Mesenteric fat pad (tissue), 1 donor: ENCODE results near the gene NVL. TPM values are rescaled to one million over a fixed set of nuclear protein-coding genes. Genes with fewer than 3 reads are reported as not detected.
"Not testable (repeated sequence)": the region's sequence is repeated elsewhere in the genome, so short reads cannot be mapped to it uniquely, and the experiment has no call there.

ENCODE experiments used
- DNase-seq: peaks from one replicate; pipeline ENCODE4 v3.0.0-alpha.2; 2020; ENCODE audit warnings: low spot score
- total RNA-seq: library from RNA; stranded (reverse); fragmentation: NEBNext Ultra II Directional; extraction: Animal tissue kit (Norgen Biotek cat#: 25700); gene quantifications from one replicate; pipeline ENCODE4 v1.2.1, GENCODE V29; 2021
- donor health status: DM: yes; HTN: yes; CAD: no.

The NVL gene
- total RNA-seq, 1 donor from 2014 or later, result 23.0 TPM

GRCh38 chr1:224237119-224237881 lies 92.7 kb downstream of the NVL start:
- DNase-seq, result no peak

GRCh38 chr1:224235813-224236493 lies 94.0 kb downstream of the NVL start:
- no peak for DNase-seq

DNA sequence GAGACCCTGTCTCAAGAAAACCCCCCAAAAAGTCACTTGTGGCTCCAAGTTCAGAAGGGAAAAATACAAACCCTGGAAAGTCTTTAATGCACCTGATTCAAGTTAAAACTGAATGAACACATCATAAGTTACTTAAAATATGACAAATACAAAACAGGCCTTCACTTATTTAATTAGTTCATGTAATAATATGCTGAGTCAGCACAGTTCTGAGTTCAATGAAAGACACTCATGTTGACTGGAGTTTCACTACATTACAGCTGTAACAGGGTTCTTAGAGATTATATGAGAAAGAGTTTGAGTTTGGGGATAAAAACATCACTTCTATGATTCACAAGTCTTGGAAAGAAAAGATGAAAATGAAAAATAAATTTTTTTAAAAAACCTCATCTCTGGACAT lies 96.0 kb downstream of the NVL start:
- DNase-seq, result no peak

DNA sequence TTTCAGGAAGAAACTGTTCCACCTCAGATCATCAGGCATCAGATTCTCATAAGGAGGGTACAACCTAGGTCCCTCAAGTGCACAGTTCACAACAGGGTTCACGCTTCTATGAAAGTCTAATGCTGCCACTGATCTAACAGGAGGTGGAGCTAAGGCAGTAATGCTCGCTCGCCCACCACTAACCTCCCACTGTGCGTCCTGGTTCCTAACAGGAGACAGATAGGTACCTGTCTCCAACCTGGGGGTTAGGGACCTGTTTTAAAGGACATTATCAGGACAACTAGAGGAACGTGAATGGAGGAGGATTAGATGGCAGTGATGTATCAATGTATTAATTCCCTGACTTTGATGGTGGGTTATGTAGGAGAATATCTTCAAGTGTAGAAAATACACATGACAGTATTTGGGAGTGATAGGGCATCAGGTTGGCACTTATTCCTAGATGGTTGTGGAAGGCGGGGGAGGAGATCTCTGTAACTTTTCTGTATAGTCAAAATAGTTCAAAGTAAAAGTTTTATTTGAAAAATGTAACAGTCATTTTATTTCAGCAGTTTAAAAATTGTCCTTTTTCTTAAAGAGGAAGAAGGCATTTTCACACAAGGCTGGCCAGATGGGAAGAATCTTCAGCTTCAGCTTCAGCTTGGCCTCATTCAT lies 103.0 kb downstream of the NVL start:
- DNase-seq, result no peak

DNA sequence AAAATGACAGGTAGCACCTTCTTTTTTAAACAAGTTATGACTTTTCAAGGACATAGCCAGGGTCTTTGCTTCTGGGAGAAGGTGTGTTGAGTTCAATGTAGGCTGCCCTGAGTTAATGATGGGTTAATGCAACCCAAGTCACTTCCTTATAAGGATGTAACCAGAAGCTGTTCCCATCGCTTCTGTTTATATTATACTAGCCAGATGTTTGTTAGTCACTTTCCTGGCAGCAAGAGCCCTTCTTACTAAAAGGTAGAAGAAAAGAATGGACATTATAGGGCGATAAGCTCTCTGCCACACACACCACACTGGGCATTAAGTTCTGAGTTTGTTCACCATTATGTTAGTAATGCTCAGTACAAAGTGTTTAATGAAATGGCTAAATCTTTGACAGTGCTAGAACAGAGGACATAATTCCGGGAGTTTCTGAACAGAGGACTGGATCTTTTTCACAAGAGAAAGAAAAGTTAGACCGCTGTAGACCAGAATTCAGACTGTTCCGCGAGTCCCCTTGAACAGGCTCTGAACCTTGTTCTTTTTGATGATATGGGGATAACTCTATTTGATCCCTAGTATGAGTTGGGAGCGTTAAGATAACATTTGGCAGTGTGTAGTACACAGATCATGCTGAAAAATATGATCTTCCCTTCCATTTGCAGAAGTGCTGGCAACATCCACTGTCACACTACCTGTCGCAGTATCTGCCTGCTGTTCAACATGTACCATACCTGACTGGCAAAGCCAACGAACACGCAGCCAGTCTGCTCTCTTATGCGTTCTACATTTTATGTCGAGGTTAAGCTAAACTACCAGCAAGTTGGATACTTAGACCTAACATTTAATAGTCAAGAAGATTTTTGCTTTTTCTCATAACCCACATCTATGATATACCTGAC lies 105.9 kb downstream of the NVL start:
- no peak for DNase-seq

DNA sequence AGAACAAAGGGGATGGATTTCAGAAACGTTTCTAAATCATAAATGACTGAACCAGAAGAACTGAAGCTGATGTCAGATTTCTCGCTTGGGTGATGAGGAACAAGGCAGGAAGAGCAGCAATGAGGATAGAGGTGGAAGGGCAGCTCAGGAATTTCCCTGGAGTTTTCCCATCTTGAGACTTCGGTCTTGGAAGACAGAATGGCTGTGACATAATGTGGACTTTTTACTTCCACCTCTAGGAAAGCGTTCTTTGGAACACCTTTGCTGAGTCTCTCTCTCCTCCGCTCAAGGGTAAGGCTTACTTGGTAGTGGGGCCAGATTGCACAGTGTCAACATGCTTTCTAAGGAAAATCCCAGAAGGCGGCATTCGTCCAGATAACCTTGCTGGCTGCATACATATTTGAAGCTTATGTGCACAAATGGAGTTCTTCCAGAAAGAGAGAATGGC lies 110.3 kb downstream of the NVL start:
- DNase-seq, result no peak

- DNase-seq, result no peak
These were observed 110.9 kb downstream of the NVL start for GRCh38 chr1:224219011-224219611.

DNA sequence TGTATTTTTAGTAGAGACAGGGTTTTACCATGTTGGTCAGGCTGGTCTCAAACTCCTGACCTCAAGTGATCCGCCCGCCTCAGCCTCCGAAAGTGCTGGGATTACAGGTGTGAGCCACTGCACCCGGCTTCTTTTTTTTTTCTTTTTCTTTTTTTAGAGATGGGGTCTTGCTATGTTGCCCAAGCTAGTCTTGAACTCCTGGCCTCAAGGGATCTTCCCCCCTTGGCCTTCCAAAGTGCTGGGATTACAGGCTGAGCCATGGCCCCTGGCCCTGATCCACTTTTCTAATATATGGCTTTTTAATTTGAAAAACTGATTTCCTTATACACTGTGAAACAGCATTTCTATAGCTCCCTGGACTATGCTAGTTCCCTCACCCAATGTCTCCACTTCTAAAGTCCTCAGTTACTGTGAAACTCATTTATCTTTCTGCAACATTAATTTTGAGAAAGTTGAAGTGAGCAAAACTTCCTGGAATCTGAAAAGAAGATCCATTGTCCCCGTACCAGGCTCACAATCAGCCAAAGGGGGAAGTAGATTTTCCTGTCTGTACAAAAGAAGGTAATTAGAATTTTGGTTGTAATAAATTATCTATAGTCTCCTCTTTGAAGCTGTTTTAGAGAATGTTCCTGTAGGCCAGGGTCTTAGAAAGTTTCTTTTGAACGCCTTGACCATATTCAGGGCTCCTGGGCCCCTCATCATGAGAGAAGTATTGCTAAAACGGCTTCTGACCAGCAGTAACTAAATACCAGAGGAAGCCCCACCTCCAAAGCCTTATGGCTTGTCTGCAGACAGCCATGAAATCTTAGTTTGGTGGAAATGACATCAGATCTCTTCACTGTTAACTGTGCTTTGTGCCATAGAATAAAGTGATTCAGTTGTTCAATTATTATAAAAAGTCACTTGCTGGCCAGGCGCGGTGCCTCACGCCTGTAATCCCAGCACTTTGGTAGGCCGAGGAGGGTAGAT lies 112.0 kb downstream of the NVL start:
- DNase-seq, result no peak

GRCh38 chr1:224216382-224216781 lies 113.6 kb downstream of the NVL start:
- DNase-seq, result no peak

DNA sequence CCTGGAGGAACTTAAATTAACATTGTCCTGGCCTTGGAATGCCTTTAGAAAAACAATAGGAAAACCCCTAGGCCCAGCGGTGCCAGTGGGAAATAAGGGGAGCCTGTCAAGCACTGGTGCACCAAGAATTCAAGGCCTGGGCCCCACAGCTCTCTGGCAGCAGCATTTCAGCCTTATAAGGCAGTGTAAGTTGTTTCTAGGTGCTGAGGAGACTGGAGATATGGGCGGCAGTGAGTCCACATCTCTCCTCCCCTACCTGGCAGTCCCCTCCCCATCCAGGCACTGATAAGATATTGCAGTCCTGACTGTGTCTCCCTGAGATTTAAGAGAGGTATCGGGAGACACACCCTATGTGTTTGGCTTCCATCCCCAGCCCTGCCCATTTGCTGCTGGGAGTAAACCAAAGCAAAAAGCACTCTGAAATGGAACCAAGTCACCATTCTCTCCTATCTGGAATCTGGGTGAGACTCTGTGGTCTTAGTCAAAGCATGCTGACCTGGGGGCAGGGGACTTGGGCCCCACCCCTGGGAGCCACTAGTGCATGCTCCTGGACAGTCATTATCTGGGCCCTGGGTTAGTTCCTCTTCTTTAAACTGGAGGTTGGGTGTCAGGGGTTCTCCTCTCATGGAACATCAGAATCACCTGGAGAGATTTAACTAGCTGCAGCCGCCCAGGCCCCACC lies 116.4 kb downstream of the NVL start:
- no peak for DNase-seq

DNA sequence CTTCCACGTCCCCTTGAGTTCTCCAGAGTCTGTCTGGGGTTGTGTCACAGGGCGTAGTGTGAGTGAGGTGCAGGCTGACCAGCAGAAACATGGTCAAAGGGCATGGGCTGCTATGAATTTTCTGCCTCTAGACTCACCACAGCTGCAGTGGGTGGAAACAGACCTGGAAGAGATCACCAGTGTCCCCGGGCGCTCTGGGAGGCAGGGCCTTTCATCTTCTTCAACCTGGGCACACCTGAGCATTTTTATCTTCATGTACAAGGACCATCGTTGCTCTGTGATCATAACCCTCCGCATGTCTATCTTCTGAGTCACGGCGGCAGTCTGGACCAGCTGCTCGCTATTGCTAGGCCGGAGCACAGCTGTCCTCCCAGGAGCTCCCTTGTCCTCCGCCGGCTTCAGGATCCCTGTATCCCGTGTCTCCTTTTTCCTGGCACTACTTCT lies 117.3 kb downstream of the NVL start:
- DNase-seq, result no peak

DNA sequence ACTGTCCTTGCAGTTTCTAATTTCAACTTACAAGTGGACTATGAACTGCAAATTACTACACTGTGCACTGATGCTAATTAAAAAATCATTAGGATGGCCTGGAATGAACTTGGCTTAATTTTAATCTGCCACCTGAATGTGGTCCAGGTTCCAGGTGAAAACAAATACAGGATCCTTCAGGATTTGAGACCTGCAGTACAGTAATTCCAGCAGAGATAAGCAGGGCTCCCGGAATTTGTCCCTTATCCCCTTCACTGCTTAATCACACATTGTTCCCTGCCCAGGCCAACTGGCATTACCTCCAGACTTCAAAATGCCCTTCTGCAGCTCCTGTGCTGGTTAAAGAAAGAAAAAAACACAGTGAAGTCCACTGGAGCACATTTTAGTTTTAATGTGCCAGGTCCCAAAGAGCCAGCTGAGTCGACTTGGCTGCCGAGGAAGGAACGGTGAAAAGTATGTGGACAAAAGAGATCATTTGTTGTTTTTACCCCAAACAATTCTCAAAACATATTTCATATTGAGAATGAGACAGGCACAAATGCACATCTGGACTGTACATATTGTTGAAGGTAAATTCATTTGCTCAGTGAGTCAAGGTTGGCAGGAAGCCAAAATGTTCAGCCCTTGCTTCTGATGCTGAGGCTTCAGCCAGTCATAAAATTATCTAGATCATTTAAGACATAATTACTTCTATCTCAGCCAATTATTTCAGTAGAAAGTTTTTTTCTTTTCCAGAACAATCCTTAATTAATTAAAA lies 118.6 kb downstream of the NVL start:
- no peak for DNase-seq

DNA sequence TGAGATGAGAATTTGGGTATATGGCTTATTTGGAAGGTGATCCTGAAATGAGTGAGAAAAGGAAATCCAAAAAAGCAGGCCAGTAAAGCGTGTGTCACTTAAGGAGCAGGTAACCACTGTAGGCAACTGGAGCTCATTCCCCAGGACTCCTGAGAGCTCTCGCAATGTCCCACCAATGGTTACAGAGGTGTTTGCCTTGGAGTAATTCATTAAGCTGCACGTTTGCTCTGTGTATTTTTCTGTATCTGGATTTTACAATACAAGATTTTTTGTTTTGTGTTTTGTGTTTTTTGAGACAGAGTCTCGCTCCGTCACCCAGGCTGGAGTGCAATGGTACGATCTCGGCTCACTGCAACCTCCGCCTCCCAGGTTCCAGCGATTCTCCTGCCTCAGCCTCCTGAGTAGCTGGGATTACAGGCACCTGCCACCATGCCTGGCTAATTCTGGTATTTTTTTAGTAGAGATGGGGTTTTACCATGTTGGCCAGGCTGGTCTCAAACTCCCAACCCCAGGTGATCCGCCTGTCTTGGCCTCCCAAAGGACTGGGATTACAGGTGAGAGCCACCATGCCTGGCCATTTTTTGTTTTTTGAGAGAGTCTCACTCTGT lies 123.9 kb downstream of the NVL start:
- DNase-seq, result not testable (repeated sequence)

GRCh38 chr1:224205438-224205840 lies 124.5 kb downstream of the NVL start:
- DNase-seq, result no peak

GRCh38 chr1:224203243-224204016 lies 126.5 kb downstream of the NVL start:
- no peak for DNase-seq

DNA sequence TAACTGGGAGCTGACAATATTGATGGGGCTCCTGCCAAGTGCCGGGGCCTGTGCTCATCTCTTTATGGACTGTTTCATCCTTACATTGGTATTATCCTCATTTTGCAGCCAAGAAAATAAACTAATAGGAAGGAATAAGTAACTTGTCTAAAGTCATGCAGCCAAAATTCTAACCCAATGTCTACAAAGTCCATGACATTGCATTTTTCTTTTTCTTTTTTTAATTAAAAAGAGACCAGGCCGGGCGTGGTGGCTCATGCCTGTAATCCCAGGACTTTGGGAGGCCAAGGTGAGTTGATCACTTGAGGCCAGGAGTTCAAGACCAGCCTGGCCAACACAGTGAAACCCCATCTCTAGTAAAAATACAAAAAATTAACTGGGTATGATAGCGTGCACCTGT lies 128.1 kb downstream of the NVL start:
- no peak for DNase-seq

GRCh38 chr1:224201383-224201782 lies 128.6 kb downstream of the NVL start:
- DNase-seq, result no peak
